Suppressor macrophage treated with lipopolysaccharide for 1 hour (primary cell): Measurements from ENCODE around the gene MOB3B.

Experiments used
- DNase-seq, 3 donors: peaks; one replicate each; pipeline ENCODE4 v3.0.0-alpha.2; 2020 to 2022

Gene MOB3B

GRCh38 chr9:27540502-27540901 lies 10.9 kb upstream of the MOB3B start:
- no peak for DNase-seq

- peak; percentile 39 to 68 (median 43) for DNase-seq
Observed at GRCh38 chr9:27539479-27540441, 10.1 kb upstream of the MOB3B start.

GRCh38 chr9:27538647-27539046 lies 9.0 kb upstream of the MOB3B start:
- DNase-seq = no peak

GRCh38 chr9:27537756-27538155 lies 8.1 kb upstream of the MOB3B start:
- no peak for DNase-seq

GRCh38 chr9:27537027-27537435 lies 7.4 kb upstream of the MOB3B start:
- no peak for DNase-seq

GRCh38 chr9:27536168-27536567 lies 6.6 kb upstream of the MOB3B start:
- no peak for DNase-seq

GRCh38 chr9:27535701-27536118 lies 6.1 kb upstream of the MOB3B start:
- DNase-seq = no peak

GRCh38 chr9:27534658-27535209 lies 5.1 kb upstream of the MOB3B start:
- no peak for DNase-seq

- no peak for DNase-seq
Observed at GRCh38 chr9:27534131-27534530, 4.5 kb upstream of the MOB3B start.

- peak in 2 of 3 donors; percentile 33 to 56 for DNase-seq
Observed at GRCh38 chr9:27533311-27533710, 3.7 kb upstream of the MOB3B start.

- DNase-seq = peak; percentile 31 to 74 (median 48)
Observed at GRCh38 chr9:27532046-27532445, 2.4 kb upstream of the MOB3B start.

- DNase-seq = no peak
Observed at GRCh38 chr9:27530915-27531755, 1.5 kb upstream of the MOB3B start.

GRCh38 chr9:27528886-27529315 lies 713 bp downstream of the MOB3B start:
- peak; percentile 84 to 93 (median 92) for DNase-seq

- peak; percentile 81 to 90 (median 82) for DNase-seq
Observed at GRCh38 chr9:27528076-27528885, 1.3 kb downstream of the MOB3B start.

GRCh38 chr9:27527702-27528075 lies 1.9 kb downstream of the MOB3B start:
- no peak for DNase-seq

GRCh38 chr9:27524236-27524635 lies 5.4 kb downstream of the MOB3B start, which contains the start of gene IFNK:
TSS of gene IFNK (plus strand) at chr9:27524290. CDS start at chr9:27524337, 47 bp downstream.
- no peak for DNase-seq

GRCh38 chr9:27523141-27523540 lies 6.5 kb downstream of the MOB3B start:
- no peak for DNase-seq

GRCh38 chr9:27520986-27521385 lies 8.6 kb downstream of the MOB3B start:
- no peak for DNase-seq

- no peak for DNase-seq
Observed at GRCh38 chr9:27519466-27520465, 9.8 kb downstream of the MOB3B start.

GRCh38 chr9:27518809-27519208 lies 10.8 kb downstream of the MOB3B start:
- no peak for DNase-seq

GRCh38 chr9:27518006-27518405 lies 11.6 kb downstream of the MOB3B start:
- DNase-seq = no peak
